ENCODE data around the gene LEMD3.

LEMD3 gene

DNA sequence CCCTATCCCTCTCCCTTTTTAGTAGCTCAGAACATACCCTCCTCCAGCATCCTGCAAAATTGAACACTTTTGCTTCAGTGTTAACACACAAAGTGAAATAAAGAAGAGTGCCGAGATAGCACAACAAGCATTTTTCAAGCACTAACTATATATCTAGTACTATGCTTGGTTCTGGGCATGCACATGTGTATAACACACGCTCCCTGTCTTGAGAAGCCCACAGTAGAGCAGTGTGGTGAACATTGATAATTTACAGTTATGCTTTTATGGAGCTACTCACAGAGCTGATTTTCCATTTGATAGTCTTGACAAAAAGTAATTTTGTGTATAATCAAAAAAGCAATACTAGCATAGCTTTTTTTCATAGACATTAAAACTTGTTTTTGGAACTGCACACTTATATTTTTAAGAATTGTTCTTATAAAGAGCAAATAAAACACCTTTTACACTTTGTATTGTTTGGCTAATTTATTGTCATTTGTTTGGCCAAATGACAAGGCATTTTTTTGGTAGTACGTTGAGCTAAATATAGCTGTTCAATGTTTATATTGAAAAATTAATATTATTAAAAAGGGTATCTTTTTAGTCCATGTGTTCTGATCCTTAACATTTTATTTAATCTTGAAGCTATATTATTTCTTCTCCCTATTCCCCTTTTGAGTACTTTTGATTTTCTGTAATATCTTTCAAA lies 39.7 kb downstream of the LEMD3 start:
- no peak for DNase-seq

DNA sequence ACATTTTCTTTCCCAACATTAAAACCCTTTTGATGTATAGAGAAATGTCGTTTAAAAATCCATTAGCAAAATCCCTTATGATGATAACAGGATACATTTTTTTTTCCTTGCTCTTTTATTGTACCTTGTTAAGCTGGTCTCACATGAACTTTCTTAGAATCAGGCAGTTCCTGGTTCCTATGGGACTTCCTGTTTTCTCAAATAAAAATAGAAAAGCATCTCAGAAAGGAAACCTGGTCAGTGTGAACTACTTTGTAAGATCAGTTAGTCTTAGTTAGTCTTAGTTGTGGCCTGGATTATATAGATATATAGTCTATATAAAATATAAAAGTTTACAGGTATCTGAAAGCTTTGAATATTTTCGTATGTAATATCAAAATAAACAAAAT lies 40.3 kb downstream of the LEMD3 start:
- DNase-seq, result no peak

DNA sequence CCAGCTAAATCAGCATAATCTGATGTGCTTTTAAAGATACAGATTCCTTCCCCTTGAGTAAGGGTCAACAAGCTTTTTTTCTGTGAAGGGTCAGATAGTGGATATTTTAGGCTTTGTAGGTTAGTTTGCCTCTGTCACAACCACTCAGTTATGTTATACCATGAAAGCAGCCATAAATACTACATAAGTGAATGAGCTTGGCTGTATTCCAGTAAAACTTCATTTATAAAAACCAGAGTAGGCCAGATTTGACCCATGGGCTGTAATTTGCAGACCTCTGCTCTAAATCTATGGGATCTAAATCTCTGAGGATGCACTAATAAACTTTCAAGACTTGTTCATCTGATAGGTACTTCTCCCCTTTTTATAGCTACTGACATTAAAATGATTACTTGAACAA lies 47.7 kb downstream of the LEMD3 start:
- no peak for DNase-seq

DNA sequence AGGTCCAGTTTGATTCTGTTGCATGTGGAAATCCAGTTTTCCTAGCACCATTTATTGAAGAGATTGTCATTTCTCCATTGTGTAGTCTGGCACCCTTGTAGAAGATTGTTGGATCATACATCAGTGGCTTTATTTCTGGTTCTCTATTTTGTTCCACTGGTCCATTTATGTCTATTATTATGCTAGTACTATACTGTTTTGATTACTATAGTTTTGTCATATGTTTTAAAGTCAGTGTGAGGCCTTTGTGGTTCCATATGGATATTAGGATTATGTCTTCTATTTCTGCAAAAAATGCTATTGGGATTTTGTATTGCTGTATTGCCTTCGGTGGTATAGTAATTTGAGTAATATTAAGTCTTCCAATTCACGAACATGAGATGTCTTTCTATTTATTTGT lies 51.4 kb downstream of the LEMD3 start:
- DNase-seq, result no peak

DNA sequence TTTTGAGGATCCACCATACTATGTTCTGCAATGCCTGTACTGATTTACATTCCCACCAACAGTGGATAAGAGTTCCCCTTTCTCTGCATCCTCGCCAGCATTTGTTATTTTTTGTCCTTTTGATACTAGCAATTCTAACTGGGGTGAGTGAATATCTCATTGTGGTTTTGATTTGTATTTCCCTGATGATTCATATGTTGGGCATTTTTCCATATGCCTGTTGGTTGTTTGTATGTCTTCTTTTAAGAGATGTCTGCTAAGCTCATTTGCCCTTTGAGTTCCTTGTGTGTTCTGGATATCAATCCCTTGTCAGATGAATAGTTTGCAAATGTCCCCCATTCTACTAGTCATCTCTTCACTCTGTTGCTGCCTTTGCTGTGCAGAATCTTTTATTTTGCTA lies 60.1 kb downstream of the LEMD3 start:
- DNase-seq, result no peak

DNA sequence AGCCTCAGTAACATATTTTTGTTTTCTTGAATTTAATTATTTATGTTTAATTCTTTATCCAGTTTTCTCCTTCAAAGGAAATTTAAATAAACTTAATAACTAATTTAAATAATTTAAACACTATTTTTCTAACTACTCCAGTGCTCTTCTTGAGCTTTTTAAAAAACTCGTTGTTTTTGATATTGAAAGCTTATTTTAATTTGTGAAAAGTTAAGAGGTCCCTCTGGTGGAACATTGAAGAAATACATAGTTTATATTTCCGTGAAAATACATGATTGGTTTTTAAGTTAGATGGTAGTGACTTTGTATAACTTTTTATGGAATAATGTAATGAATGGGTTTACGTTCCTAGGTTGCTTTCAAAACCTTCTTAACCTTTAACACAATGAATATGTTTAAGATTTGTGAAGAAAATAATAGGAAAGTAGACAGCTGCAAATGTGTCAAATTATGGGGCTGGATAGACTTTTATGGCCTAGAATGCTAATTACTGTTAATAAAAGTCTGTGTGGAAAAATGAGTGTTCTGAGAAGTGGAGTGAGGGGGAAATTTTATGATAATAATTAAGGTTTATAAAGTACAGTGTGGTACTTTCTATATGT lies 63.2 kb downstream of the LEMD3 start:
- DNase-seq, result peak; percentile 11

DNA sequence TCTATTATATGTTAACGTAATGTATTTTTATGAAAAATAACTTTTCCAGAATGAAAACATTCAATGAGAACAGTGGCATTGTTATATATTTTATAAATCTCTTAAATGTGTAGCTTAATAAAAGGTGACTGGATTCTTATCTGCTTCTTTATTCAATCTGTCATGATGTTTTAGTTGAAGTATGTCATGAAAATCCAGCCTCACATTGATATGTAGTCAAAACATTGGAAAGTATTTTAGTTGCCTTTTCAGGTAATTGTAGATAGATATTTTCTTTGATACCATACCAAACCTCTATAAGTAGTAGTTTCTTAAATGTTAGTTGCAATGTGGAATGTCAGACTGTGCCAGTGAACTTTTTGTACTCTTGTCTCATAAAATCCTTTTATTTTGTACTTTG lies 67.8 kb downstream of the LEMD3 start:
- no peak for DNase-seq

DNA sequence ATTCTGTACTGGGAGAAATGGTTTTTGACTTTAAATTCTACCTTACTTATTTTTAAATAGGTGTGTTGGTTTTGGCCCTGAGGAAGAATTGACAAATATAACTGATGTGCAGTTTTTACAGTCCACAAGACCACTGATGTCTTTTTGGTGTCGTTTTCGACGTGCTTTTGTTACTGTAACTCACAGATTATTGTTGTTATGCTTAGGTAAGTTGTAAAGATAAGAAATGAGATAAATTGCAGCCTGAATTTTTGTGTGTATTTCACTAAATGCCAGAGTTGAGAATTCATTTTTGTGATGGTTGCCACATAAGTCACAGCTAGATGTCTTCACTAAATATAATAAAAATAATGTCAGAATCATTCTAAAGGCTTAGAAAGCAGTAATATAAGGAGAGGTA lies 69.2 kb downstream of the LEMD3 start:
- DNase-seq, result no peak

DNA sequence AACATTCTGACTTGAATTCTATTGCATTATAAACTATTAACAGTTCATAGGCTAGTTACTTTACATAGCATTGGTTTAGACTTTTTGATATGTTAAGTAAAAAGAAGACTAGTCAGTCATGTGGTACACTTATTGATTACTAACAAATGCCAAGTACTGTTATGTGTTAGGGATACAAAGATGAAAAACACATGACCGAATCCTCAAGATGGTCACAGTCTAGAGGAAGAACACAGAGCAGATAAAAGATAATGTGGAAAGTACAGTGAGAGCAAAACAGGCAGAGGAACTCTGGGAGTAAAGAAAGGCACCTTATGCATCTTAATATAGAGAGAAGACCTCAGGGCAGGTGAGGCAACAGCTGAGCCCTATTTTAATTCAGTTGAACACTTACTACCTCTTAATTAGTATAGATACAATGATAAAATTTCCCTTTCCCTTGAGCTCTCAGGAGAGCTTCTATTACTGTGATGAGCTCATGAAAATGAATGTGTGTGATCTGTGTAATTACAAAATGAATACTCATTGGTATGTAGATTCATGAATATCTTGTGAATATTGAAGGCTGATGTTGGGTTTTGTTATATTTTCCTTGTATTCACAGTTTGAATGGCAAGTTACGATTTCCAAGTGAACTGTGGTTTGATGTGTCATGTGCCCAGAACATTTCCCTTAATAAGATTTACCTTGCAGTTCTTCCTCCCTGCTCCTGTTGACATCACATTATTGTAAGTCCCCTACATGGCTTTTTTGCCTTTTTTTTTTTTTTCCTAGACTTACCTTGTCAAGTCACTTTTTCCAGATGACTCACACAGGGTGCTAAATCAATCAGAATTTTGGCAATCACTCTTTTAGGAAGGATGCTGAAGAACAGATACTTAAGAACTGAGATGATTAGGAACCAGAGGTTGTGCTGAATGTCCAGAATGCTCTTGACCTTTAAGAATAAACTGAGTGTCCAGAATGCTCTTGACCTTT lies 79.6 kb downstream of the LEMD3 start:
- no peak for DNase-seq

DNA sequence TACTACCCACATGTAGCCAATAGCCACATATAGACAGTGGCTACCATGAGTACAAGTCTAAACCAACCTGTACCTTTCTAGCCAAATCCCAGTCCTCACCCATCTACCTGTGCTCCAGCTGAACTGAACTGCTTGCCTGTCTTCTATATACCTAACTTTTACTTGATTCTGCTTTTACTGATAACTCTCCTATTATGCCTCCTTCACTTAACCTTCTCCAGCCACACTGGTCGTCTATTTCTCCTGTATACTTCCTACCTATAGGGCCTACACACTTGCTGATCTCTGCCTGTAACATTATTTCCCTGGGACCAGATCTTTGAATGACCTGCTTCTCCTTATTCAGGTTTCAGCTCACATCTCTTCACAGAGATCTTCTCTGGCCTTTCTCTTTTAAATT lies 83.1 kb downstream of the LEMD3 start:
- no peak for DNase-seq

DNA sequence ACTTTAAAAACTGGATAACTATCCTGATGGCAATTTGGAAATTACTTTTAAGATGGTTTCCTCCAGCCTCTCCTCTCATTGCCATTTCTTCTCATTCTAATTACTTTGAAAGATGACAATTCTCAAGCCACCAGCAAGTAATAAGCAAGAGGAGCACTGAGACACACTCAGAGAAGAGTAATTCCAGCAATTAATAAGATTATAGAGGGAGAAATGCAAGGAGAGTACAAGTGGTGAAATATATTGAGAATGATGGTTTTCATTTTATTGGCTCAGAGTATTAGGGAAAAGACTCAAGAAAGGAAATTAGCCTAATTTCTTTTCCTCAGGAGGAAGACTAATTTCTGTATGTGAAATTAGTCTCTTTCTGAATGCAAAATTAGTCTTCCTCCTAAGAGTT lies 88.6 kb downstream of the LEMD3 start:
- DNase-seq, result no peak

DNA sequence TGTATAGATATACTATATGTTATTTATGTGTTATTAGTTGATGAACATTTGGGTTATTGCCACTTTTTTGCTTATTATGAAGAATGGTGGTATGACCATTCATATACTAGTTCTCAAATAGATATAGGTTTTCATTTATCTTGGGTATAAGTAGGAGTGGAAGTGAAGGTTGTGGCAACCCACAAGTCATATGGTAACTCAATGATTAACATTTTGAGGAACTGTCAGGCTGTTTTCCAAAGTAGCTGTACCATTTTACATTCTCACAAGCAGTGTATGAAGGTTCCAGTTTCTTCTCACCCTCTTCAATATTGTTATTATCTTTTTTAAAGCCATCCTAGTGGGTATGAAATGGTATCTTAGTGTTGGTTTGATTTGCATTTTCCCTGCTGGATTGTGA lies 90.1 kb downstream of the LEMD3 start:
- DNase-seq, result no peak

DNA sequence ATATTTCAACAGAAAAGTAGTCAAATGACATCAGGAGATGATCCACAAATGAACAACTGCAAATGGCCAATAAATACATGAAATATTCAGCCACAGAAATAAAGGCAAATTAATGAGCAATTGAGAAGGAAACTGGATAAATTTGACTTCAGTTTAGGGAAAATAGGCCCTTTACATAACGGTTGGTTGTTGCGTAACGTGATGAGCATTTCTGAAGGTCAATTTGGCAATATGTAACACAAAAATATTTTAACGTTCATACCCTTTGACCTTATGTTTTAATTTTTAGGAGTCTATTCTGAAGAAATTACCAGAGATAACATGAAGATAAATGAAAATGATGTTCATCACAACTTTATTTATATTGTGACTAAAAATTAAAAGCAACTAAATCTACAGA lies 94.4 kb downstream of the LEMD3 start:
- no peak for DNase-seq

DNA sequence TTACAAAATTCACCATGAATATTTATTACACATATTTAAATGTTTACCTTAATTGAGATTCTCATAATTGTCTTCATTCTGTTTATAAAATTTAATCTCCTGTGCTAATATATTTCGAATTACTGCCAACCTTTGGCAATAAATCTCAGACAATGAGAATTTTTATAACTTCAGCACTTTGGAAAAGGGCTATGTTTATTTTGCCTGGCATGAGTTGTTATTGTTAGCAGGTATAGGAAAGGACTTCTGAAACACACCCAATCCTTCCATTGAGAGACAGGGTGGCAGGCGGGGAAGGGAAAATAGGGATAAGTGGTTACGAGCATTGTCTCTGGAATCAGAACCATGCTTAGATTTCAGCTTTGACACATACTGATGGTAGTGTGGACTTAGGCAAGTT lies 97.0 kb downstream of the LEMD3 start:
- DNase-seq, result no peak

DNA sequence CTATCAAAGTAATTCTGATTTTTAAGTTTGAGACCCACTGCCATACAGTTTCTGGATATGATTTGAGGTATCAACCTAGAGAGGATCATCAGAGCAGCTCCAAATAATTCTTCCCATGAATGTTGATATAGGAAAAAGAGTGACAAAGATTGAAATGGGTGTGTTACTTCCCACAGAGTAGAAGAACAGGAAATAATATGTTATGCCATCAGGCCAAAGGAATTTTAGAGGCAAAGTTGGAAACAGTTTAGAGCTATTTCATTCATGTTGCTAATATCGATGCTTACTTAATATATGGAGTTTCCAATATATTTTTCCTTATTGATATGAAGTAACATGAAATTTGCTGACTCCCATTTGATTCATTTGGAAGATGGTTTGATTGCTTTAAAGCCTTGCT lies 100.2 kb downstream of the LEMD3 start:
- no peak for DNase-seq

DNA sequence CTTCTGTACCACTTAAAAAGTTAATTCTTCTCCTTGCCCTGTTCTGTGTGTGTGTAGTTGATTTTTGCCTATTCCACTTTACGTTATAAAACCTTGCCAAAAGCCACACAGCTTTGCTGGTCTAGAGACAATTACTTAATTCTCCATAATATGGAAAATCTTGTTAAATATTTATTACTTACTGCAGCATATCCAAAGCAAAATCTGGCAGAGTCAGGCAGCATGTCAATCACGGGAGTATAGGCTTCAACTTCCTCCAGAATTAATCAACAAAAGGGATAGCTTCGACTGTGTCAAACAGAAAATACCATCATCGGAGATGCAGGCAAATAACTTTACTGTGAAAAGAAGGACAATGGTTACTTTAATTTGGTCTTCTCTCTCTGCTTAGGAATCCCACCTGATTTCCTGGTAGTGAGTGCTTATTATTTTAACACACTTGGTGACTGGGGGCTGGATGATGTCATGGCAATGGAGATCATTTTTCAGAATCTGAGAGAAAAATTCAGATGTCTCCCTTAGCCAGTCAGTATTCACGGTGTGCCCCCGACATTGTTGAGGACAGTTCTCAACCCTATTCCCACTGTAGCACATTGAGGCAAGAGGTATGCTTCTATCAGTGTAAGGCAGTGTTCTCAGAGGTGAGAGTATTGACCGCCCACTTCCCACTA lies 105.4 kb downstream of the LEMD3 start:
- no peak for DNase-seq

DNA sequence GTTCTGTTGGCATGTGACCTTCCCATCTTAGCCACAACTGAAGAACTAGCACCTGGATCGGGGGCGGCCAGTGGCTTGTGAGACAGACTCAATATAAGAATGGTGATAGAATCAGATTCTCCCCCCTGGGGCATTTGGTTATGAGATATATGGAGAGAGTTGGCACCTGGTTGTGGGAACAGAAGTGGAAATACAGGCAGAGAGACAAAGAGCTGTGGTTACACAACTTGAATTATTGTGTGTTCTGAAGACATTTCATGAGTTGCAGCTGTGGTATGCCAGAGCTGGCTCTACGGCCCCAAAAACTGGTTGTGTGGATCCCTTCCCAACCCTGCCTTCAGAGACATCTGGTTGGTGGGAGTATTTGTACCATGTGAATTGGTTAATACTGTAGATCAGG lies 106.2 kb downstream of the LEMD3 start:
- no peak for DNase-seq

DNA sequence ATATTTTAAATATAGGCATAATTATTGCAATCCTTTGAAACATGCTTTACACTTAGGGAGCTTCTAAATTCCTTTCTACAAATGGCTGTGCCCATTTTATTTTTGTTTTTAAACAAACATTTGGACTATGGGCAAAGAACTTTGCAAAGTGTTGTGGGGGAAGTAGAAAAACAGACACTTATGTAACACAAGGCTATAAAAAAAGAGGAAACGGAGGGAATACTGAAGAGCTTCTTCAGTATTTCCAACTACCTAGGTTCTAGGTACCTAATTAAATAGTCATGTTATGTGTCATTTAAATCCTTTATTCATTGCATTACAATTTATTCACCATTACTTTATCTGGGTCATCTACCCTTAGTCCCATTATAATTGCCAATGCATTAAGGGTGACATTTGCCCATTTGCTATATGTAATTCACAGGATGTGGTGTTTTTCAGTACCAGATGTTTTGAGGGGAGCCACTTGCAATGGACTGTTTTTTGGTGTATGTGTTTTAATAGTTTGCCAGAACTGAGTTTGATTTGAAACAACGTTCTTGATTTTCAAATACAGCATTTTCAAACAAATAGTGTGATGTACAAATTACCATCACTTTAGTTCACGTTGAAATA lies 107.6 kb downstream of the LEMD3 start:
- DNase-seq, result no peak

DNA sequence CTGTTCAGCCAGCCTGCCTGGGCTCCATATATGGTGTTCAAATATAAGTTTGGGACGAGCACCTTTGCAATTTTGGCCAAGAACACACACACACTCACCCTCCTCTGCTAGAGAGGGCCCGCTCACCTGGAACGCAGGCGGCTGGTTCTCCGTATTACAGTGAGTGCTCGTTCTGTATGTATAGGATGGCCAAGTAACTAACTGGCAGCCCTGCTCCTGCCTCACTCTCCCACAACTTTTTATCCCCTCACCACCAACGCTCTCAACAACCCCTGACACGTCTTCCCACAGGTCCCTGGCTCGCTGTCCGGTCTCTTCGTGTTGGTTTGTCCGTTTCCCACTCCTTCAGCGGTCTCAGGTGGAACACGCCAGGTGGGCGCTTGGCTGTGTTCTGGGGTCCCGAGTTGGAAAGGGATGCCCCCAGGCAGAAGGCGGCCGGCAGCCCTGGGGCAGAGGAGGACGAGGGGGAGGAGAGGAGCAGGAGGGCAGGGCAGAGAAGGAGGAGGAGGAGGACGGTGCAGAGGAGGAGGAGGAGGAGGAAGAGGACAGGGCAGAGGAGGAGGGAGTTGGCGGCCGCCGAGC lies 108.7 kb downstream of the LEMD3 start:
- no peak for DNase-seq

DNA sequence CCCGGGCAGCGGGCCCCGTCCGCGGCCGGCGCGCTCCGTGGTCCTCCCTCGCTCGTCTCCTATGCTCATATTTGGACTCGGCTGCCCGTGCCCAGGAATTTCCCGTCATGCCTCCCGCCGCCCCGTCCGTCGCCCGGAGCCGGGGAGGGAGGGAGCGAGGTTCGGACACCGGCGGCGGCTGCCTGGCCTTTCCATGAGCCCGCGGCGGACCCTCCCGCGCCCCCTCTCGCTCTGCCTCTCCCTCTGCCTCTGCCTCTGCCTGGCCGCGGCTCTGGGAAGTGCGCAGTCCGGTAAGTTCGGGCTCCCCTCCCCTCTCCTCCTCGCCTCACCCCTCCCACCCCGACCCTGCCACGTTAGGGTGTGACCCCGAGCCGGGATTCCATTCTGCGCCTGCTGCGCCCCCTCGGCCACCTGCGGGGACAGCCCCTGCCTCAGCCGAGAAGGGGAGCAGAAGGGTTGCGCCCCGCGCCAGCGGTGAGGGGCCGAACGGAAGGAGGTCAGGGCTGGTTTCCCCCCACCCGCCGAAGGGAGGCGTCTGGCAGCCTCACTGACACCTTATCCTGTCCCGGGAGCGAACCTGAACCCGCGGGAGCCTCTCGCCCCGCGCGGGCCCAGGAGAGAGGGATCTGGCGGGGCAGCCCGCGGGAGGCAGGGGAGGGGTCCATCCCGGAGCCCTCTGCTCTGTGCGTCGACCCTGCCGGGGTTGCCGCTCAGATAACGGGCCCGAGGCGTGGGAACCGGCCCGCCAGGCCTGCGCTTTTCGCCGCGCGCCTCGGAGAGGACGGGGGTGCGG lies 109.4 kb downstream of the LEMD3 start, which contains the start of gene MSRB3:
Gene MSRB3 (plus strand): TSS at position 108 of the 793 bp plus-strand sequence. CDS start 29,897 bp downstream, outside the sequence.
- peak; percentile 36 for DNase-seq

DNA sequence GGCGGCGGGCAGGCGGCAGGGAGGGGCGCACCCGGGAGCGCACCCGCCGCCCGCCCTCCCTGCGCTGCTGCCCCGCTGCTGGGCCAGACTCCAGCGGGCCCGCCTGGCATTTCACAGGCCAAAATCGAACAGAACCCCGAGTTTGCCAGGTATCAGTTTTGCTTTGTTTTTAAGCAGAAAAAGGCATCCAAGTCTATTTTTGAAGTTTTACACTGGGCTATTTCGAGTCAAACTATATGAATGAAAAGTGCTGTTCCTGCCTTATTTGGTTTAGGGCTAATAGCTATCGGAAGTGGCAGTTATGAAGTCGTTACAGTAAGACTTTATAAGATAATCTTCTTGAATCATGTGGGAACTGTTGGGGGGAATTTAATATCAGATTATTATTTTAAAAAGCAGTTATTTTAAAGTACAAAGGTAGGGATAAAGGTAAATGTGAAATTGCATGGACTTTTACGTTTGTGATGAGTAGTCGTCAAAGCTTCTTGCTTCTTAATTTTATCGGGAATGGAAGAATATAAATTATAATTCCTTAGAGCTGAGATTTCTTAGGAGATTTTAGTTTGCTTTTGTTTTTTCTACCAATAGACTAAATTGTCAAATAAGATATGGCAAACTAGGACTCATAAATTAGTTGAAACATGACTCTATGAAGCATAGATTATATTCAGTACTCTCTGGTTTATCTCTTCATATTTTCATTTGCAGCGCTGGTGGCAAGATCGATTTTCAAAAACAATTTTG lies 110.2 kb downstream of the LEMD3 start:
- peak; percentile 16 for DNase-seq

All from kidney glomerular epithelial cell (primary cell).